DOHH2 (cell line): Measurements from ENCODE around the gene SDHA.

Experiments used
- H3F3A ChIP-seq: fragments of 200-600 bp; sonication (generic), shearing (Covaris generic); 2 replicates; pipeline ENCODE4 v1.6.0; 2016; ENCODE audit warnings: antibody characterized with exemption, mild to moderate bottlenecking; ENCODE audit not compliant: control insufficient read depth, insufficient read depth
- H3K27ac ChIP-seq: fragments of 200-600 bp; sonication (generic); 2 replicates; pipeline ENCODE4 v1.5.1; 2014; ENCODE audit warnings: low read depth, mild to moderate bottlenecking, low read length, moderate library complexity
- H3K27me3 ChIP-seq: fragments of 200-600 bp; sonication (generic); 2 replicates; pipeline ENCODE4 v1.6.1; 2014; ENCODE audit warnings: mild to moderate bottlenecking, low read length, mixed read lengths; ENCODE audit not compliant: control insufficient read depth
- H3K36me3 ChIP-seq: fragments of 200-600 bp; sonication (generic); 2 replicates; pipeline ENCODE4 v1.6.1; 2014; ENCODE audit warnings: mild to moderate bottlenecking, low read length, moderate library complexity, mixed read lengths; ENCODE audit not compliant: control insufficient read depth
- H3K4me1 ChIP-seq: fragments of 200-600 bp; sonication (generic); 2 replicates; pipeline ENCODE4 v1.6.1; 2014; ENCODE audit warnings: mild to moderate bottlenecking, low read length, mixed read lengths; ENCODE audit not compliant: control insufficient read depth
- H3K4me2 ChIP-seq: fragments of 200-600 bp; sonication (generic); 2 replicates; pipeline ENCODE4 v1.6.0; 2014; ENCODE audit warnings: mild to moderate bottlenecking, low read length, moderate library complexity
- H3K4me3 ChIP-seq: fragments of 200-600 bp; sonication (generic); 2 replicates; pipeline ENCODE4 v1.5.1; 2014; ENCODE audit warnings: mild to moderate bottlenecking, low read length, mixed read lengths
- H3K79me2 ChIP-seq: fragments of 200-600 bp; sonication (generic); 2 replicates; pipeline ENCODE4 v1.6.1; 2014; ENCODE audit warnings: mild to moderate bottlenecking, low read length, mixed read lengths; ENCODE audit not compliant: control insufficient read depth
- H3K9me2 ChIP-seq: fragments of 200-600 bp; sonication (generic); replicated peaks from 2 replicates; pipeline ENCODE4 v1.6.1; 2014; ENCODE audit warnings: mild to moderate bottlenecking, low read length, mixed read lengths; ENCODE audit not compliant: control insufficient read depth
- H3K9me3 ChIP-seq: fragments of 200-600 bp; sonication (generic); 2 replicates; pipeline ENCODE4 v1.6.1; 2014; ENCODE audit warnings: antibody characterized with exemption, low read length, mixed read lengths; ENCODE audit not compliant: control insufficient read depth, insufficient read depth
- H4K20me1 ChIP-seq: fragments of 200-600 bp; sonication (generic); 2 replicates; pipeline ENCODE4 v1.6.0; 2014; ENCODE audit warnings: low read depth, mild to moderate bottlenecking, antibody characterized with exemption, low read length, moderate library complexity; ENCODE audit not compliant: control insufficient read depth, insufficient read depth
- CTCF ChIP-seq: fragments of 200-600 bp; sonication (generic); IDR thresholded peaks from one replicate; pipeline ENCODE4 v1.5.1; 2014; ENCODE audit warnings: antibody characterized with exemption, mild to moderate bottlenecking, low read depth, low read length; ENCODE audit not compliant: poor library complexity, severe bottlenecking
- EZH2phosphoT487 ChIP-seq: fragments of 200-600 bp; sonication (generic); IDR thresholded peaks from 2 replicates; pipeline ENCODE4 v1.6.1; 2017; ENCODE audit warnings: borderline replicate concordance, mild to moderate bottlenecking, antibody characterized with exemption, low read length, moderate library complexity, mixed read lengths

The SDHA gene

GRCh38 chr5:197892-198489 is 20.1 kb upstream of the SDHA start:
- H3K9me3 ChIP-seq, result no peaks in the 10 kb centered on the region
- H3K79me2 ChIP-seq, result peaks cover 28% of the 10 kb centered on the region
- H3K36me3 ChIP-seq, result peaks cover 21% of the 10 kb centered on the region
- peaks cover 17% of the 10 kb centered on the region for H3F3A ChIP-seq
- TF ChIP-seq CTCF, result no peak
- no peak for TF ChIP-seq EZH2phosphoT487
- no peaks in the 10 kb centered on the region for H3K27me3 ChIP-seq
- H3K4me2 ChIP-seq, result no peak overlapping the region
- no peaks in the 10 kb centered on the region for H3K9me2 ChIP-seq
- H4K20me1 ChIP-seq, result peaks cover 6% of the 10 kb centered on the region
- no peak overlapping the region for H3K4me3 ChIP-seq
- H3K27ac ChIP-seq, result no peak overlapping the region
- peaks cover 70% of the 10 kb centered on the region for H3K4me1 ChIP-seq

- Histone ChIP-seq H3K4me1 (peaks cover 70% of the 10 kb centered on the region), H3F3A (peaks cover 17% of the 10 kb centered on the region), H3K27ac (no peak overlapping the region), H3K79me2 (peaks cover 34% of the 10 kb centered on the region), H3K27me3 (no peaks in the 10 kb centered on the region), H4K20me1 (peaks cover 6% of the 10 kb centered on the region), H3K9me2 (no peaks in the 10 kb centered on the region), H3K4me2 (no peak overlapping the region), H3K9me3 (no peaks in the 10 kb centered on the region), H3K36me3 (peaks cover 26% of the 10 kb centered on the region), H3K4me3 (no peak overlapping the region)
- TF ChIP-seq EZH2phosphoT487 (no peak), CTCF (no peak)
These were observed 19.5 kb upstream of the SDHA start for GRCh38 chr5:198516-199196.

GRCh38 chr5:199197-199949 is 18.7 kb upstream of the SDHA start:
- peaks cover 6% of the 10 kb centered on the region for H4K20me1 ChIP-seq

More at GRCh38 chr5:199197-199949, 18.7 kb upstream of the SDHA start:
- H3K36me3 ChIP-seq, result peaks cover 33% of the 10 kb centered on the region
- no peak overlapping the region for H3K4me2 ChIP-seq
- H3K27me3 ChIP-seq, result no peaks in the 10 kb centered on the region
- no peaks in the 10 kb centered on the region for H3K9me2 ChIP-seq
- no peak overlapping the region; the same call in 1 of the 2 replicates for H3K27ac ChIP-seq
- H3K9me3 ChIP-seq, result no peaks in the 10 kb centered on the region
- no peak overlapping the region for H3K4me3 ChIP-seq
- peaks cover 17% of the 10 kb centered on the region for H3F3A ChIP-seq
- TF ChIP-seq CTCF (no peak), EZH2phosphoT487 (no peak)
- peaks cover 41% of the 10 kb centered on the region for H3K79me2 ChIP-seq
- H3K4me1 ChIP-seq, result peaks cover 70% of the 10 kb centered on the region
